Panc1 (cell line): Measurements from ENCODE around the gene ATOSA. TPM values are rescaled to one million over a fixed set of nuclear protein-coding genes. Genes with fewer than 3 reads are reported as not detected.

Experiments used
- ATAC-seq: fragments of 200-7000 bp; cut with Tn5 transposase; 2 replicates; pipeline ENCODE4 v1.9.1; 2020; ENCODE audit warnings: mild to moderate bottlenecking, moderate library complexity
- BruUV-seq: library from RNA; stranded (reverse); fragments of 400-500 nt; replicated peaks from 2 replicates; lab custom pipeline; 2021; lab: Mats Ljungman, UMichigan
- CTCF ChIA-PET: fragments of 300-600 bp; sonication (Branson Sonifier 250); formaldehyde crosslinking; loops from one replicate; lab custom pipeline; 2022; ENCODE audit warnings: antibody characterized with exemption; lab: Charles Lee
- POLR2A ChIA-PET: fragments of 300-600 bp; sonication (Branson Sonifier 250); formaldehyde crosslinking; loops from one replicate; lab custom pipeline; 2022; ENCODE audit warnings: antibody characterized with exemption; lab: Charles Lee
- DNase-seq: peaks from one replicate; pipeline ENCODE4 v3.0.0-alpha.2; 2010; ENCODE audit warnings: low read depth, low spot score
- H3K27ac ChIP-seq: 2 replicates; pipeline ENCODE4 v1.5.1; 2011; ENCODE audit warnings: mild to moderate bottlenecking, low read length, inconsistent platforms
- H3K27me3 ChIP-seq: fragments of 200-500 bp; sonication (Bioruptor generic); 2 replicates; pipeline ENCODE4 v1.6.0; 2014; ENCODE audit warnings: low read length, inconsistent platforms; ENCODE audit not compliant: control insufficient read depth, insufficient read depth
- H3K36me3 ChIP-seq: fragments of 200-500 bp; sonication (Bioruptor generic); 2 replicates; pipeline ENCODE4 v1.5.1; 2014; ENCODE audit warnings: inconsistent platforms, mild to moderate bottlenecking, low read length, moderate library complexity; ENCODE audit not compliant: control insufficient read depth, insufficient read depth
- H3K4me1 ChIP-seq: 2 replicates; pipeline ENCODE4 v1.5.1; 2011; ENCODE audit warnings: inconsistent platforms, mild to moderate bottlenecking, low read length, moderate library complexity; ENCODE audit not compliant: control insufficient read depth, insufficient read depth
- H3K4me3 ChIP-seq, 2 experiments: 2 replicates each; pipeline ENCODE4 v1.5.1; 2011 to 2012; ENCODE audit warnings: low read depth in 2 of 2, low read length in 2 of 2, mild to moderate bottlenecking in 2 of 2, inconsistent platforms in 1 of 2, moderate library complexity in 1 of 2
- H3K9me3 ChIP-seq: fragments of 200-500 bp; sonication (Bioruptor generic); 2 replicates; pipeline ENCODE4 v1.5.1; 2014; ENCODE audit warnings: low read depth, mild to moderate bottlenecking, inconsistent platforms, low read length, moderate library complexity; ENCODE audit not compliant: control insufficient read depth, insufficient read depth
- POLR2AphosphoS5 ChIP-seq: IDR thresholded peaks from 2 replicates; pipeline ENCODE4 v1.6.1; 2012; ENCODE audit warnings: mild to moderate bottlenecking, low read depth, low read length, moderate library complexity
- REST ChIP-seq, 2 experiments: IDR thresholded peaks; 2 replicates each; pipeline ENCODE4 v1.6.1; 2011 to 2012; ENCODE audit warnings: low read depth in 2 of 2, control low read depth in 1 of 2, low read length in 1 of 2, mild to moderate bottlenecking in 1 of 2, moderate library complexity in 1 of 2; ENCODE audit not compliant: insufficient read depth in 1 of 2
- SIN3A ChIP-seq: IDR thresholded peaks from 2 replicates; pipeline ENCODE4 v1.6.1; 2012; ENCODE audit warnings: low read depth, mild to moderate bottlenecking, low read length, moderate library complexity, borderline replicate concordance; ENCODE audit not compliant: insufficient read depth
- TCF7L2 ChIP-seq: IDR thresholded peaks from 2 replicates; pipeline ENCODE4 v1.6.1; 2011; ENCODE audit warnings: mild to moderate bottlenecking, low read depth, low read length, inconsistent platforms
- in situ Hi-C: cut with HindIII; loops from 2 replicates; pipeline ENCODE4 v1.10.0; 2016; ENCODE audit warnings: low sequenced_read_pairs, low pct_unique_long_range_greater_than_20kb
- intact Hi-C: fragments of 100-400 bp; cut with micrococcal nuclease; formaldehyde crosslinking; loops from one replicate; pipeline ENCODE4 v1.10.0; 2022; ENCODE audit not compliant: unreplicated experiment
- total RNA-seq: library from RNA; stranded (reverse); gene quantifications from one replicate; pipeline ENCODE4 v1.2.1, GENCODE V29; 2021; ENCODE audit not compliant: unreplicated experiment
- TF ChIP-seq, protein P1 (sequence below): fragments of 450-650 bp; IDR thresholded peaks from 2 replicates; pipeline ENCODE4 v1.5.1; 2017; ENCODE audit warnings: mild to moderate bottlenecking

Gene ATOSA
- total RNA-seq, 1 experiment from 2014 or later, result 18.5 TPM

- TF ChIP-seq SIN3A (no peak), TCF7L2 (no peak), REST (IDR thresholded peaks at IDR 0.05; ENCODE audit: insufficient read depth in 1 of 2, low read depth in 2 of 2, low read length in 1 of 2) (no peak), POLR2AphosphoS5 (no peak)
- TF ChIP-seq, protein P1, sequence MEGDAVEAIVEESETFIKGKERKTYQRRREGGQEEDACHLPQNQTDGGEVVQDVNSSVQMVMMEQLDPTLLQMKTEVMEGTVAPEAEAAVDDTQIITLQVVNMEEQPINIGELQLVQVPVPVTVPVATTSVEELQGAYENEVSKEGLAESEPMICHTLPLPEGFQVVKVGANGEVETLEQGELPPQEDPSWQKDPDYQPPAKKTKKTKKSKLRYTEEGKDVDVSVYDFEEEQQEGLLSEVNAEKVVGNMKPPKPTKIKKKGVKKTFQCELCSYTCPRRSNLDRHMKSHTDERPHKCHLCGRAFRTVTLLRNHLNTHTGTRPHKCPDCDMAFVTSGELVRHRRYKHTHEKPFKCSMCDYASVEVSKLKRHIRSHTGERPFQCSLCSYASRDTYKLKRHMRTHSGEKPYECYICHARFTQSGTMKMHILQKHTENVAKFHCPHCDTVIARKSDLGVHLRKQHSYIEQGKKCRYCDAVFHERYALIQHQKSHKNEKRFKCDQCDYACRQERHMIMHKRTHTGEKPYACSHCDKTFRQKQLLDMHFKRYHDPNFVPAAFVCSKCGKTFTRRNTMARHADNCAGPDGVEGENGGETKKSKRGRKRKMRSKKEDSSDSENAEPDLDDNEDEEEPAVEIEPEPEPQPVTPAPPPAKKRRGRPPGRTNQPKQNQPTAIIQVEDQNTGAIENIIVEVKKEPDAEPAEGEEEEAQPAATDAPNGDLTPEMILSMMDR, result no peak
- ChIA-PET POLR2A (no interaction called here), CTCF (no interaction called here)
- H3K9me3 ChIP-seq, result no peaks in the 10 kb centered on the region
- DNase-seq (no peak), ATAC-seq (no peak)
- H3K36me3 ChIP-seq, result no peaks in the 10 kb centered on the region; the same call in 1 of the 2 replicates
- H3K27me3 ChIP-seq, result no peaks in the 10 kb centered on the region; the same call in 1 of the 2 replicates
- BruUV-seq, result no TSS peak
- H3K4me1 ChIP-seq, result peaks cover 4% of the 10 kb centered on the region; the same call in 1 of the 2 replicates
- H3K27ac ChIP-seq, result no peak overlapping the region
- H3K4me3 ChIP-seq, result no peak overlapping the region
- intact Hi-C loops (no loop called here), in situ Hi-C loops (no loop called here)
Observed at GRCh38 chr15:52682781-52683180, 3.6 kb upstream of the ATOSA start.

- H3K4me3 ChIP-seq, result no peak overlapping the region
- no peaks in the 10 kb centered on the region for H3K9me3 ChIP-seq
- no TSS peak for BruUV-seq
- in situ Hi-C loops (no loop called here), intact Hi-C loops (no loop called here)
- DNase-seq (no peak), ATAC-seq (no peak)
- H3K4me1 ChIP-seq, result peaks cover 6% of the 10 kb centered on the region; the same call in 1 of the 2 replicates
- no peaks in the 10 kb centered on the region; the same call in 1 of the 2 replicates for H3K36me3 ChIP-seq
- TF ChIP-seq, protein P1, result no peak
- no peak for TF ChIP-seq SIN3A
- no peak for TF ChIP-seq TCF7L2
- TF ChIP-seq REST (IDR thresholded peaks at IDR 0.05; ENCODE audit: insufficient read depth in 1 of 2, low read depth in 2 of 2, low read length in 1 of 2), result no peak
- no peak for TF ChIP-seq POLR2AphosphoS5
- CTCF ChIA-PET, result no interaction called here
- H3K27me3 ChIP-seq, result no peaks in the 10 kb centered on the region; the same call in 1 of the 2 replicates
- H3K27ac ChIP-seq, result no peak overlapping the region
- POLR2A ChIA-PET, result no interaction called here
Observed at GRCh38 chr15:52682200-52682599, 3.0 kb upstream of the ATOSA start.
